ENCODE measurements around the gene SECTM1. TPM values are rescaled to one million over a fixed set of nuclear protein-coding genes. Genes with fewer than 3 reads are reported as not detected.
"Not testable (repeated sequence)": the region's sequence is repeated elsewhere in the genome, so short reads cannot be mapped to it uniquely, and the experiment has no call there.

SECTM1 gene
- total and polyA plus RNA-seq, 2 experiments from 2014 or later: 9.7 to 15.0 TPM

- H3K79me2 ChIP-seq: no peaks in the 10 kb centered on the region
- H3K4me3 ChIP-seq: no peak overlapping the region
- no peaks in the 10 kb centered on the region for H3K36me3 ChIP-seq (replicated peaks; ENCODE audit: insufficient read depth, low read depth)
- H3K27me3 ChIP-seq: peaks cover 37% of the 10 kb centered on the region
- no peaks in the 10 kb centered on the region for H4K20me1 ChIP-seq (ENCODE audit: insufficient read depth, poor library complexity, severe bottlenecking)
- H3K4me2 ChIP-seq: no peak overlapping the region
- no peaks in the 10 kb centered on the region for H3K9me2 ChIP-seq (replicated peaks; ENCODE audit: insufficient read depth)
- H3K9me3 ChIP-seq (ENCODE audit: low read depth): no peaks in the 10 kb centered on the region
- no peak overlapping the region for H2AFZ ChIP-seq
- H3K4me1 ChIP-seq (ENCODE audit: insufficient read depth): peaks cover 9% of the 10 kb centered on the region
- no peak overlapping the region for H3K27ac ChIP-seq
- DNase-seq (ENCODE audit: low spot score): no peak
- 94% methylated on average over 36 of the region's 37 CpGs for WGBS (ENCODE audit: low lambda C conversion rate, missing lambda C conversion rate)
- TF ChIP-seq EZH2phosphoT487 (IDR thresholded peaks at IDR 0.05; ENCODE audit: low read depth, severe bottlenecking, unreplicated experiment) (no peak), EZH2 (IDR thresholded peaks at IDR 0.05; ENCODE audit: borderline replicate concordance) (no peak), CTCF (IDR thresholded peaks at IDR 0.05; ENCODE audit: poor library complexity) (no peak)
These were observed 40.4 kb upstream of the SECTM1 start for GRCh38 chr17:82373731-82374625.

GRCh38 chr17:82373072-82373452, 39.5 kb upstream of the SECTM1 start:
- H3K9me2 ChIP-seq (replicated peaks; ENCODE audit: insufficient read depth); H3K27ac ChIP-seq; H3K36me3 ChIP-seq (replicated peaks; ENCODE audit: insufficient read depth, low read depth); H3K79me2 ChIP-seq; H3K4me1 ChIP-seq (ENCODE audit: insufficient read depth); H3K4me3 ChIP-seq; H4K20me1 ChIP-seq (ENCODE audit: insufficient read depth, poor library complexity, severe bottlenecking); H3K9me3 ChIP-seq (ENCODE audit: low read depth); H3K4me2 ChIP-seq; H2AFZ ChIP-seq; DNase-seq (ENCODE audit: low spot score): not testable (repeated sequence)
- peaks cover 37% of the 10 kb centered on the region for H3K27me3 ChIP-seq
- WGBS (ENCODE audit: low lambda C conversion rate, missing lambda C conversion rate): 97% methylated on average over 10 of the region's 10 CpGs

DNA sequence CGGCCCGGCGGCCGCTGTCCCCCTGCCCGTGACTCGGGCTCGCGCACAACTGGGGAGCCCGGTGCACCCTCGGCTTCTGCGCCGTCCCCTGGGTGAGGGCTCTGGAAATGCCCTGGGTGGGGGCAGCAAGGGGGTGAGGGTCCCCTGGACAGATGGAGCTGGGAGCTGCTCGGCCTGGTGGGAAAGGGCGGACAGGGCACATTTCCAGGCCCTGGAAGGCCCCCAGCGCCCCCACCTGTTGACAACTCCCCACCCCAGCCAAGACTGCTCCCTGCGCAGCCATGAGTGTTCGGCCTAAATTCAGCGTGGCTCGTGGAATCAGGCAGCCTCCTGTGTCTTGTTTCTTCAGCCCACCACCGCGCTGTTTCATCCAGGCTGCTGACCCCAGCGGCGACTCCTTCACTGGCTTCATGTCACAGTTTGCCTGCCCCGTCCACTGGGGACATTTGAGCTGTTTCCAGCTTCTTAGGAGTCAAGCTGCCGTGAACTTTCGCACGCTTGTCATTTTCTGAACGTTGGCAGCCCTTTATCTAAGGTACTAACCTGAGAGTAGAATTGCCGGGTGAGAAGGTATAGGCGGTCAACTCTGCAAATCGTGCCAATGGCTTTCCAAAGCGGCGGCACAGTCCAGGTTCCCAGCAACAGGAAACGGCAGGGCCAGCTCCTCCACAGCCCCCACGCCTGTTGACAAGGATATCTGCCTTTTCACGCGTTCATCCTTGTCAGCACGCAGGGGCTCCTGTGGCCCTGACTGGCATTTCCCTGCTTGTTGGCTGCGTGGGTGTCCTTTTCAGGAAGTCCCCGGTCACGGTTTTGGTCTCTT, 38.9 kb upstream of the SECTM1 start:
- H3K4me2 ChIP-seq: no peak overlapping the region
- no peaks in the 10 kb centered on the region for H3K79me2 ChIP-seq
- peaks cover 37% of the 10 kb centered on the region for H3K27me3 ChIP-seq
- no peaks in the 10 kb centered on the region for H3K9me3 ChIP-seq (ENCODE audit: low read depth)
- no peak overlapping the region for H3K27ac ChIP-seq
- H3K36me3 ChIP-seq (replicated peaks; ENCODE audit: insufficient read depth, low read depth): no peaks in the 10 kb centered on the region
- H2AFZ ChIP-seq: no peak overlapping the region
- H3K4me3 ChIP-seq: no peak overlapping the region
- DNase-seq (ENCODE audit: low spot score): no peak
- WGBS (ENCODE audit: low lambda C conversion rate, missing lambda C conversion rate): 73% methylated on average over 38 of the region's 41 CpGs
- peaks cover 9% of the 10 kb centered on the region for H3K4me1 ChIP-seq (ENCODE audit: insufficient read depth)
- TF ChIP-seq EZH2 (IDR thresholded peaks at IDR 0.05; ENCODE audit: borderline replicate concordance) (peak; percentile 9), CTCF (IDR thresholded peaks at IDR 0.05; ENCODE audit: poor library complexity) (no peak)
- no peaks in the 10 kb centered on the region for H4K20me1 ChIP-seq (ENCODE audit: insufficient read depth, poor library complexity, severe bottlenecking)
- H3K9me2 ChIP-seq (replicated peaks; ENCODE audit: insufficient read depth): no peaks in the 10 kb centered on the region

Measured in hepatocyte (in vitro differentiated cells).